GM12874 (cell line): Measurements from ENCODE around the gene SLC51A.

ENCODE experiments used
- CTCF ChIP-seq: IDR thresholded peaks from 2 replicates; pipeline ENCODE4 v1.5.1; 2011; ENCODE audit warnings: low read depth, mild to moderate bottlenecking, control low read depth, low read length, moderate library complexity; ENCODE audit not compliant: insufficient read depth

Gene SLC51A

GRCh38 chr3:196216089-196216564, at the start of gene SLC51A:
SLC51A (plus strand) TSS chr3:196216534; CDS start chr3:196216713, 179 bp downstream.
- no peak for TF ChIP-seq CTCF

GRCh38 chr3:196166741-196167140, 49.6 kb upstream of the SLC51A start:
- TF ChIP-seq CTCF, result no peak

GRCh38 chr3:196168808-196169391, 47.4 kb upstream of the SLC51A start:
- TF ChIP-seq CTCF, result no peak

- no peak for TF ChIP-seq CTCF
Measured at GRCh38 chr3:196169836-196170240, 46.5 kb upstream of the SLC51A start.

- no peak for TF ChIP-seq CTCF
Measured at GRCh38 chr3:196174652-196175051, 41.7 kb upstream of the SLC51A start.

GRCh38 chr3:196175116-196175625, 41.2 kb upstream of the SLC51A start:
- no peak for TF ChIP-seq CTCF

- no peak for TF ChIP-seq CTCF
Measured at GRCh38 chr3:196175722-196176121, 40.6 kb upstream of the SLC51A start.
